Right lobe of liver (tissue), 4 donors: Measurements from ENCODE around the gene PIGO.

Source experiments
- CTCF ChIP-seq, 4 donors: fragments of 200-600 bp in 3 of 4; fragments of 450-650 bp in 1 of 4; IDR thresholded peaks; one replicate each; pipeline versions ENCODE4 v1.5.1 to v1.8.0; 2016 to 2022; ENCODE audit warnings: antibody characterized with exemption in 4 of 4, mild to moderate bottlenecking in 2 of 4
- POLR2A ChIP-seq: fragments of 450-650 bp; IDR thresholded peaks from one replicate; pipeline ENCODE4 v1.6.1; 2017; ENCODE audit warnings: antibody characterized with exemption, mild to moderate bottlenecking
- donor health status: DM: no; HTN: no; CAD: no.
- donor health status: DM: no; HTN: no; CAD: no.
- donor health status: DM: no; HTN: yes; CAD: no.

GRCh38 chr9:35108461-35108860 lies 12.1 kb upstream of the PIGO start:
- TF ChIP-seq CTCF (IDR thresholded peaks at IDR 0.05) = no peak
- no peak for TF ChIP-seq POLR2A
